GM19395 (cell line): Measurements from ENCODE around the gene GNG7.
"Not testable (repeated sequence)": the region's sequence is repeated elsewhere in the genome, so short reads cannot be mapped to it uniquely, and the experiment has no call there.

Source experiments
- ATAC-seq: cut with Tn5 transposase; IDR thresholded peaks from one replicate; pipeline ENCODE4 v1.9.1; 2021; ENCODE audit warnings: mild to moderate bottlenecking, moderate library complexity; ENCODE audit not compliant: unreplicated experiment

The GNG7 gene

GRCh38 chr19:2606774-2607173 is 95.7 kb downstream of the GNG7 start:
- not testable (repeated sequence) for ATAC-seq

- not testable (repeated sequence) for ATAC-seq
Observed at GRCh38 chr19:2605889-2606288, 96.6 kb downstream of the GNG7 start.

- no peak for ATAC-seq
Observed at GRCh38 chr19:2604747-2605329, 97.7 kb downstream of the GNG7 start.

GRCh38 chr19:2603334-2603733 is 99.2 kb downstream of the GNG7 start:
- no peak for ATAC-seq

- no peak for ATAC-seq
Observed at GRCh38 chr19:2602391-2603181, 99.9 kb downstream of the GNG7 start.

GRCh38 chr19:2600914-2601870 is 101.3 kb downstream of the GNG7 start:
- ATAC-seq = no peak

GRCh38 chr19:2594319-2594718 is 108.2 kb downstream of the GNG7 start:
- ATAC-seq = no peak

- ATAC-seq = no peak
Observed at GRCh38 chr19:2592824-2593223, 109.7 kb downstream of the GNG7 start.

- no peak for ATAC-seq
Observed at GRCh38 chr19:2591537-2592291, 110.8 kb downstream of the GNG7 start.

- no peak for ATAC-seq
Observed at GRCh38 chr19:2590630-2591399, 111.7 kb downstream of the GNG7 start.

- no peak for ATAC-seq
Observed at GRCh38 chr19:2589441-2589840, 113.1 kb downstream of the GNG7 start.

- no peak for ATAC-seq
Observed at GRCh38 chr19:2588081-2588777, 114.3 kb downstream of the GNG7 start.

GRCh38 chr19:2587001-2587719 is 115.3 kb downstream of the GNG7 start:
- ATAC-seq = no peak

- no peak for ATAC-seq
Observed at GRCh38 chr19:2586196-2586595, 116.3 kb downstream of the GNG7 start.

GRCh38 chr19:2584002-2584401 is 118.5 kb downstream of the GNG7 start:
- no peak for ATAC-seq

- ATAC-seq = no peak
Observed at GRCh38 chr19:2582984-2583956, 119.2 kb downstream of the GNG7 start.

- not testable (repeated sequence) for ATAC-seq
Observed at GRCh38 chr19:2580396-2580795, 122.1 kb downstream of the GNG7 start.
